K562 treated with DMSO at 1 percent for 24 hours (cell line): ENCODE data around the gene WFDC6. TPM values are rescaled to one million over a fixed set of nuclear protein-coding genes. Genes with fewer than 3 reads are reported as not detected.

ENCODE experiments used
- total RNA-seq: library from RNA; unstranded; fragments of 300-600 nt; gene quantifications from 2 replicates; pipeline ENCODE4 v1.2.3, GENCODE V29; 2022; ENCODE audit warnings: low read depth; ENCODE audit not compliant: insufficient read depth

WFDC6 gene
- not detected in 2 replicates for total RNA-seq

DNA sequence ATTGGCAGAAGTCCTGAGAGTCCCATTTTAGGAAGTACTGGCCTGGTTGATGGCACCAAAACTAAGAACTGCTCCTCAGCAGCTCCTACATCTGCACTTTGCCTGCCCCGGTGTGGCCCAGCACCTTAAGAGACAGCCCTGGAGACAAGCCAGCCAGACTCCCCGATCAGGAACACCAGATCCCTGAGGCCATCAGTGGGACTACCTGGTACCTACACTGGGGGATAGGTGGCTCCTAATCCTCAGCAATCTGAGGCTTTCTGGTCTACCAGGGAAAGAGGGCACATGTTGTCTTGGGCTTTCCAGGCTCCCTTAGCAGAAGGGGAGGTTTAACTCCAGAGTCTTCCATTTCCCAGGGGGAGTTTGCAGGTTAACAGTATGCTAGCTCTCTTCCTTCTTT lies at the start of gene WFDC6:
TSS of gene WFDC6 (minus strand) at position 101 of the 400 bp plus-strand sequence. CDS start at position 26, 75 bp downstream.

GRCh38 chr20:45579184-45579583 lies 39.9 kb upstream of the WFDC6 start, which contains the start of gene WFDC8:
TSS of gene WFDC8 (minus strand) at chr20:45579284. CDS start at chr20:45579247, 37 bp downstream.

GRCh38 chr20:45547206-45547770 lies 8.0 kb upstream of the WFDC6 start, which contains the start of gene EPPIN:
TSS of gene EPPIN (minus strand) at chr20:45547401. CDS start at chr20:45547357, 44 bp downstream.

DNA sequence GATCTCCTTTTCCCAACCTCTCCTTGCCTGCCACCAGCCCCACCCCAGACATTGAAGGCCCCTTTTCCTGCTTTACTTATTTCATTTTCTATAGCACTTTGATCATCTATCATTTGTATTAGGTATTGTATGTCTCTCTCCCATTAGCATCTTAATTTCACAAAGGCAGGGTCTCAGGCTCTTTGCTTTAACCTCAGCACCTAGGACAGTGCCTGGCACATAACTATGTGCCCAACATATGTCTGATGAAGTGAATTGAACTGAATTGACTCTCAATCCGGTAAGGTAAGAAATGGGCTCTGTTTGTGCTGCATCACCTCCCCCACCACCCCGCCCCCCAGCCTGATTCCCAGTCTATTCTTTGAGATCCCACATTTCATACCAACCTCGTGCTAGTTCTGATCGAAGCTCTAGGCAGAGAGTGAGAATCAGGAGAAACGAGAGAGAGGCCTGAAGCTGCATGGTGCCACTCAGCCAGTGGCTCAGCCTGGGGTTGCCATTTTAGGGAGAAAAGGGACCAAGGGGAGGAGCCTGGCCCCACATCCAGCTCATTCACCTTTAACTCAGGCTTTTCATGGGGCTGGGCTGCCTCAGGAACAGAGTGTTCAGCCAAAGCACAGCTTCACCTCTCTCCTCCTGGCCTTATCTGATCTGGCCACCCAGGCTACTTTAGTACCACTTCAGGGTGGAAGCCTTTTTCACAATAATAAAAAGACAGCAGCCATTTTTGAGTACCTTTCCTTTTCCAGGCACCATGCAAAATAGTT lies 24.0 kb downstream of the WFDC6 start, which contains the start of gene SPINT3:
TSS of gene SPINT3 (minus strand) at position 476 of the 767 bp plus-strand sequence. CDS start at position 462, 14 bp downstream.

Other genes with a start within 250 kb of the WFDC6 start
- gene RBPJL, start 232.6 kb downstream of the WFDC6 start, total RNA-seq, result not detected in 2 replicates
- 0.22 TPM in 1 of 2 replicates, not detected in the other for gene MATN4, start 231.2 kb downstream of the WFDC6 start, total RNA-seq
- gene SDC4, start 191.1 kb downstream of the WFDC6 start, total RNA-seq, result 11.9 and 12.1 TPM in 2 replicates
- gene SYS1, start 176.3 kb downstream of the WFDC6 start, total RNA-seq, result 25.8 and 30.4 TPM in 2 replicates
- 0.41 TPM in 1 of 2 replicates, not detected in the other for gene TP53TG5, start 161.2 kb downstream of the WFDC6 start, total RNA-seq
- 40.5 and 44.7 TPM in 2 replicates for gene DBNDD2, start 131.2 kb downstream of the WFDC6 start, total RNA-seq
- 109 and 122 TPM in 2 replicates for gene PIGT, start 123.3 kb downstream of the WFDC6 start, total RNA-seq
- not detected in 2 replicates for gene WFDC2, start 69.7 kb downstream of the WFDC6 start, total RNA-seq
- not detected in 2 replicates for gene SPINT3, start 23.9 kb downstream of the WFDC6 start, total RNA-seq
- gene EPPIN, start 7.9 kb upstream of the WFDC6 start, total RNA-seq, result not detected in 2 replicates
- not detected in 2 replicates for gene WFDC8, start 39.8 kb upstream of the WFDC6 start, total RNA-seq
- gene WFDC10A, start 90.3 kb upstream of the WFDC6 start, total RNA-seq, result not detected in 2 replicates
- gene WFDC9, start 91.8 kb upstream of the WFDC6 start, total RNA-seq, result not detected in 2 replicates
- gene WFDC11, start 130.8 kb upstream of the WFDC6 start, total RNA-seq, result not detected in 2 replicates
- gene WFDC13, start 162.6 kb upstream of the WFDC6 start, total RNA-seq, result not detected in 2 replicates
- gene WFDC10B, start 165.5 kb upstream of the WFDC6 start, total RNA-seq, result not detected in 2 replicates
- gene SPINT4, start 182.9 kb upstream of the WFDC6 start, total RNA-seq, result not detected in 2 replicates